Omental fat pad (tissue), 4 donors: Measurements from ENCODE around the gene UTS2B. TPM values are rescaled to one million over a fixed set of nuclear protein-coding genes. Genes with fewer than 3 reads are reported as not detected.

Experiments used
- ATAC-seq: fragments of 150-250 bp; one replicate; pipeline ENCODE4 v1.9.1; 2016; ENCODE audit warnings: mild to moderate bottlenecking, moderate library complexity; ENCODE audit not compliant: low FRiP score
- DNase-seq: peaks from one replicate; pipeline ENCODE4 v3.0.0-alpha.2; 2019; ENCODE audit warnings: low spot score
- total RNA-seq, 4 donors: library from RNA; depleted of rRNA; stranded (reverse); fragments of >200 nt; gene quantifications; one replicate each; pipeline ENCODE4 v1.1.0, GENCODE V29; 2016
- TF ChIP-seq, protein P1 (sequence below), 3 donors: fragments of 450-650 bp; IDR thresholded peaks; one replicate each; pipeline ENCODE4 v1.5.1; 2016 to 2017; ENCODE audit warnings: antibody characterized with exemption in 3 of 3, mild to moderate bottlenecking in 3 of 3, moderate library complexity in 2 of 3

The UTS2B gene, protein sequence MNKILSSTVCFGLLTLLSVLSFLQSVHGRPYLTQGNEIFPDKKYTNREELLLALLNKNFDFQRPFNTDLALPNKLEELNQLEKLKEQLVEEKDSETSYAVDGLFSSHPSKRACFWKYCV
- 1 to 10 TPM in 2 of 4 donors, under 1 TPM in 2; 0.24 to 1.3 (median 1.00) TPM for total RNA-seq

- TF ChIP-seq, protein P1, sequence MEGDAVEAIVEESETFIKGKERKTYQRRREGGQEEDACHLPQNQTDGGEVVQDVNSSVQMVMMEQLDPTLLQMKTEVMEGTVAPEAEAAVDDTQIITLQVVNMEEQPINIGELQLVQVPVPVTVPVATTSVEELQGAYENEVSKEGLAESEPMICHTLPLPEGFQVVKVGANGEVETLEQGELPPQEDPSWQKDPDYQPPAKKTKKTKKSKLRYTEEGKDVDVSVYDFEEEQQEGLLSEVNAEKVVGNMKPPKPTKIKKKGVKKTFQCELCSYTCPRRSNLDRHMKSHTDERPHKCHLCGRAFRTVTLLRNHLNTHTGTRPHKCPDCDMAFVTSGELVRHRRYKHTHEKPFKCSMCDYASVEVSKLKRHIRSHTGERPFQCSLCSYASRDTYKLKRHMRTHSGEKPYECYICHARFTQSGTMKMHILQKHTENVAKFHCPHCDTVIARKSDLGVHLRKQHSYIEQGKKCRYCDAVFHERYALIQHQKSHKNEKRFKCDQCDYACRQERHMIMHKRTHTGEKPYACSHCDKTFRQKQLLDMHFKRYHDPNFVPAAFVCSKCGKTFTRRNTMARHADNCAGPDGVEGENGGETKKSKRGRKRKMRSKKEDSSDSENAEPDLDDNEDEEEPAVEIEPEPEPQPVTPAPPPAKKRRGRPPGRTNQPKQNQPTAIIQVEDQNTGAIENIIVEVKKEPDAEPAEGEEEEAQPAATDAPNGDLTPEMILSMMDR (IDR thresholded peaks at IDR 0.05) = no peak
- no peak for DNase-seq
- peak; percentile 71 for ATAC-seq
Observed at GRCh38 chr3:191329654-191330529, at the start of gene UTS2B. Gene UTS2B, minus strand, starts transcription at chr3:191330526. Its CDS starts 48,337 bp downstream, at chr3:191282189.

- TF ChIP-seq, protein P1 (IDR thresholded peaks at IDR 0.05) = no peak
- no peak for ATAC-seq
- DNase-seq = no peak
Observed at GRCh38 chr3:191380001-191380400, 49.7 kb upstream of the UTS2B start.

GRCh38 chr3:191379446-191379845 is 49.1 kb upstream of the UTS2B start:
- TF ChIP-seq, protein P1 (IDR thresholded peaks at IDR 0.05) = no peak
- no peak for ATAC-seq

GRCh38 chr3:191378142-191378812 is 48.0 kb upstream of the UTS2B start:
- ATAC-seq (no peak), DNase-seq (no peak)
- TF ChIP-seq, protein P1 (IDR thresholded peaks at IDR 0.05) = no peak

More at GRCh38 chr3:191379446-191379845, 49.1 kb upstream of the UTS2B start:
- no peak for DNase-seq

- ATAC-seq = no peak
- TF ChIP-seq, protein P1 (IDR thresholded peaks at IDR 0.05) = no peak
- no peak for DNase-seq
Observed at GRCh38 chr3:191376516-191377141, 46.3 kb upstream of the UTS2B start.

- TF ChIP-seq, protein P1 (IDR thresholded peaks at IDR 0.05) = no peak
- no peak for ATAC-seq
- no peak for DNase-seq
Observed at GRCh38 chr3:191373327-191373726, 43.0 kb upstream of the UTS2B start.
